ENCODE measurements around the gene FBLN2.

- TF ChIP-seq POLR2A (IDR thresholded peaks at IDR 0.05): no peak
- TF ChIP-seq, protein P1, sequence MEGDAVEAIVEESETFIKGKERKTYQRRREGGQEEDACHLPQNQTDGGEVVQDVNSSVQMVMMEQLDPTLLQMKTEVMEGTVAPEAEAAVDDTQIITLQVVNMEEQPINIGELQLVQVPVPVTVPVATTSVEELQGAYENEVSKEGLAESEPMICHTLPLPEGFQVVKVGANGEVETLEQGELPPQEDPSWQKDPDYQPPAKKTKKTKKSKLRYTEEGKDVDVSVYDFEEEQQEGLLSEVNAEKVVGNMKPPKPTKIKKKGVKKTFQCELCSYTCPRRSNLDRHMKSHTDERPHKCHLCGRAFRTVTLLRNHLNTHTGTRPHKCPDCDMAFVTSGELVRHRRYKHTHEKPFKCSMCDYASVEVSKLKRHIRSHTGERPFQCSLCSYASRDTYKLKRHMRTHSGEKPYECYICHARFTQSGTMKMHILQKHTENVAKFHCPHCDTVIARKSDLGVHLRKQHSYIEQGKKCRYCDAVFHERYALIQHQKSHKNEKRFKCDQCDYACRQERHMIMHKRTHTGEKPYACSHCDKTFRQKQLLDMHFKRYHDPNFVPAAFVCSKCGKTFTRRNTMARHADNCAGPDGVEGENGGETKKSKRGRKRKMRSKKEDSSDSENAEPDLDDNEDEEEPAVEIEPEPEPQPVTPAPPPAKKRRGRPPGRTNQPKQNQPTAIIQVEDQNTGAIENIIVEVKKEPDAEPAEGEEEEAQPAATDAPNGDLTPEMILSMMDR (IDR thresholded peaks at IDR 0.05): no peak
Observed at GRCh38 chr3:13546667-13547171, 2.2 kb upstream of the FBLN2 start.

Measured in suprapubic skin (tissue), 3 donors.